HTERT RPE-1 (cell line): Measurements from ENCODE around the gene SPATA16.

Experiments
- in situ Hi-C: fragments of 300-500 bp; cut with MboI; formaldehyde crosslinking; loops from 4 replicates; pipeline ENCODE4 v1.14.3; 2020; ENCODE audit warnings: low sequenced_read_pairs

SPATA16 gene

DNA sequence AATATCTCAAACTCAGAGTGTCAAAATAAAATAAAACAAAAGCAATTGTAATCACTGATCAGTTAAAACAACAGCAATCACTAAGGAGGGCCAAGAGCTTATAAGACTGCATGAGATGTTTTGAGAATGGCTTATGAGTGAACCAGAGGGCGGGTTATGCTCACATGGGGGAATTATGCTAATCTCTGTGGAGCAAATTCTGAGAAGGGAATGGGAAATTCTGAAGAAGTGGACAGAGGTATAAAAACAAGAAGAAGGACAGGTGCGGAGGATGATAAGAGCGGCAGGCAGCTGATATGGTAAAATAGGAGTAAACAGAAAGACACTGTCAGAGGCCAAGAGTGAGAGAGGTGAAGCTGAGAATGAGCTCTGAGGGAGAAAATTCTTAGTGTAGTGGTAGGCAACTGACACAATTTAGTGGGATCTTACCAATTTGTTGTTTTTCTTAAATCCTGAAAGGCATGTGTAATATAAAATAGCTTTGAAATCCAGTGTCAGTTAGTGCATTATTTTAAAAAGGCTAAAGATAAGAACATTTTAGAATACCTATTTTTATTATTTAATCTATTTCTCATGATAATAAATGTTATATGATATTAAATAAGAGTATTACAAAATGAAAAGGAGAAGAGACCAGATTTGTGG is 133.8 kb downstream of the SPATA16 start:
- in situ Hi-C loops: no loop called here

DNA sequence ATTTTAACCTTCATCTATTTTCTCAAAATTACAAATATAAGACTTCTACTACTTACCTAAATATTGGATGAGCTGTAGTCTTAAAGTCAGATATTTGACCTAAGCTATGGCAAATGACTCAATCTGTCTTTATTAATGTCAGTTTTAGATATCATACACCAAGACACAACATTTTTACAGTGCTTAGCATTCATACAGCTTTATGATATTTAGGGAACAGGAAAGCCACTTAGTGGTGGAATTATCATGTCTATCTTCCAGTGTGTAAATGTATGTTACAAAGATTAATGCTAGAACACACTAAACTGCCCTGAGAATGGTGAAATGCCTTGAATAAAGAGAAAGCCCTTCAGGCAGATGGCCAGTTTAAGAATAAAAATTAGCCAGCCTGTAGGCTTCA is 135.0 kb downstream of the SPATA16 start:
- in situ Hi-C loops: no loop called here

DNA sequence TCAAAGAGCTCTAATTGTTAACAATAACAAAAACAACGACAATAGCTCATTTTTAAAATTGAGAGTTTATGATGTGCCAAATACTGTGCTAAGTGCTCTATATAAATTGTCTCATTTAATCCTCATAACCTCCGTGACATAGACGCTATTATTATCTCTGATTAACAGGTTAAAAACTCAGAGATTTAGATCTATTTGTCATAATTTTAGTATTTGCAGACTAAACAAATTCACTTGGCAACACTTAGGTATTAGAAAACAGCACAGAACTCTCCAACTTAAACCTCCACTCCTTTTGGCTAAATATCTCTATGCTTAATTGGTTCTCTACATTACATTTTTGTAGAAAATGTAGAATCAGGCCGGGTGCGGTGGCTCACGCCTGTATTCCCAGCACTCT is 136.4 kb downstream of the SPATA16 start:
- in situ Hi-C loops: no loop called here

DNA sequence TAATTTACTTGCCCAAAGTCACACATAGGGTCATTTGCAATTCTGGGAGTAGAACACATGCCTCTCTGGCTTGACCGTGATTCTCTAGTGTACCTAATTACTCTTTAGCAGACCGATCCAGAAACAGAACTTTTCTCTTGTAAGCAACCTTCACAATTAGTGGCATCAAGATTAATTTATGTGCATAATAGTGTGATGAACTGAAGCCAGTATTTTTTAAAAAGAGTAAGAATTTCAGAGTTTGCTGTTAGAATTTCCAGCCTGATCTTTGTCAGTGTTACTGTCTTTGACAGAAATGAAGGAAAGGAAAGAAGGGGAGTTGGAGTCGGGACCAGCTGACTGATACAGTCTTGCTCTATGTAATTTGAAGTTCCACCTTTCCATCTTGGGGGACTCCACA is 137.1 kb downstream of the SPATA16 start:
- in situ Hi-C loops: no loop called here

DNA sequence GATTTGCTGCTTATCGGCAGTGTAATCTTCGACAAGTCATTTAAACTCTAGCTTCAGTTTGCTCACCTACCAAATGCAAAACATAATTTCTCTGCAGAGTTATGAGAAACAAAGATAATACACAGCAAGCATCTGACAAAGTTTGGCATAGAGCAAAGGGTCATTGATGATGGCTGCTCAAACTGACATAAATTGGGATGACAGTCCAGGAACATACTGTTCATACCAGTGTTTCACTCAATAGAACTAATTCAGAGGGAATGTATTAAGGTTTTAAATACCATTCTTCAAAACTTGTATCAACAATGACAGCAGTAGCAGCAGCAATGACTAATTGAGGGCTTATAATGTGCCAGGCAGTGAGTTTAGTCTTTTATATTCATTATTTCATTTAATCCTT is 137.6 kb downstream of the SPATA16 start:
- in situ Hi-C loops: no loop called here

DNA sequence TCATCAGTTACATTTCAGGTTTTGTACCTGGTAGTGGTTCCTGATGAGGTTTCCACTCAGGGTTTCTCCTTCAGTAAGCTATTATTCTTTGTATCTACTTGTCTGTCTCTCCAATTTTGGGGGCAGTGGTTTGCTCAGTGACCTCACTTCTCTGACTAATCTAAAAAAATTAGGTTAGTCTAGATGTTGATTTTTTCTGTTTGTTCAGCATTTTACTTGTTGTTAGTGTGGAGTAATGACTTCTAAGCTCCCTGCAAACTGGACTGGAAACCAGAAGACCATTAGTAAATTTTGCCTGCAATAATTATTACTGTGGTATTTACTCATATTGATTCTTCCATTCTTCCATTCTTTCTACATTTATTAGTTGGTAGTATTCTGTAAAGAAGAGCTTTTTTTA is 139.4 kb downstream of the SPATA16 start:
- in situ Hi-C loops: no loop called here

DNA sequence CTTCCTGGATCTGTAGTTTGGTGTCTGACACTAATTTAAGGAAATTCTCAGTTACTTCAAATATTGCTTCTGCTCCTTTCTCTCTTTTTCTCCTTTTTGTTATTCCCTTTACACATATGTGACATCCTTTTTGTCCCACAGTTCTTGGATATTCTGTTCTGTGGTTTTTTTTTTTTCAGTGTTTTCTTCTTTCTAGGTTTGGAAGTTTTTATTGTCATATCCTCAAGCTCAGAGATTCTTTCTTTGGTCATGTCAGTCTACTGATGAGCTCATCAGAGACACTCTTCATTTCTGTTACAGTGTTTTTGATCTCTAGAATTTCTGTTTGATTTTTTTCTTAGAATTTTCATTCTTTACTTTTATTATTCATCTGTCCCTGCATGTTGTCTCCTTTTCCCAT is 140.5 kb downstream of the SPATA16 start:
- in situ Hi-C loops: no loop called here

DNA sequence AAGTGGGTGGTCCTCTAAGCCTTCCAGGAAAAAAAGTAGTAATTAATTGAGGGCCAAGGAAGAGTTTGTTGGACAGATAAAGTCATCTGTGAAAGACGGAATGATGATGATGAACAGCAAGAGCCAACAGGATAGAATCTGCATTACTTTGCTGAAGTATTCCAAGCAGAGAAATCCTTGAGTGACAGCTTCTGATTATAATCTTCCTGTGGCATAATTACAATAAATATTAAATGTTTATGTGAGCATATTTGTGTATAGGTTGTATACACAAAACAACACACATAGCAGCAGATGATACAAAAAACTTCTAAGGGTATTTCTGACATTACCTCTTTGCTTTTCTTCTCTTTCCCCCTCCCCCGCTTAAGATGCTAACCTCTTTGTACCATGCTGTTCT is 147.6 kb downstream of the SPATA16 start:
- in situ Hi-C loops: no loop called here

DNA sequence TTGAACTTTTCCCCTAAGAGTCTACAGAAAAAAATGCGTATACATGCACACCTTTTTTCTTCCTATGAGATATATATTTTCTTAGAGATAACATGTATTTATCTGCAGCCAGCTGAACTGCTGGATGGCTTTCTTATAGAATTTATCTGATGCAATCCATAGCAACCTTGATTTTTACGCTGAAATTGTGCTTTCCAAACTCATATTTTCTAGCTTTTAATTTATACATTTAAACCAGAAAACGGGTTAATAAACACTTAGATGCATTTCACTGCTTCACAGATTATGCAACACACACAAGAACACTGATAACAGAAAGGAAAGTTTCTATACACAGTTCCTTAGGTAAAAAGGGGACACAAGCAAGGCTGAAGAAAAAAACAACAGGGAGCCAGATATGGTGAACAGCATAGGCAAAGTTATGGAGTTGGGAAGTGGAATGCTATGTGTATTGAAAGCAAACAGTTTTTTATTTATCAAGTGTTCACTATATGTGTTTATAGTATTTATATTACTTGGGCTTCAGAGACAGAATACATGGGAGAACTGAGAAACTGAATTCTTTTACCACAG is 149.5 kb downstream of the SPATA16 start:
- in situ Hi-C loops: no loop called here

DNA sequence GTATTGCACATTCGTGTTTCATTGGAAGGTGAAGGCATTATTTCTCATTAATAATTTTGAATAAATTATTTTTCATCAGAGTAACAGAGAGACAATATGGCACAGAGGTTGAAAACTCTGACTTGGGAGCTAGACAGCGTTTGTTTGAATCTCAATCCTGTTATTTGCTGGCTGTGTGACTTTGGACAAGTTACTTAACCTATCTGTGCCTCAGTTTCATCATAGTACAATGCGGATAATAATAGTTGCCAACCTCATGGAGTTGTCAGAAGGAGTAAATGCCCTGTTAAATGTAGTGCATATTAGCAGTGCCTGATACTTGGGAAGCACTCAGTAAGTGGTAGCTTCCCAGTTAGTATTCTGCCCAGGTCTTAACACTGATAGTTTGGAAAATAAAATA is 151.7 kb downstream of the SPATA16 start:
- in situ Hi-C loops: no loop called here

DNA sequence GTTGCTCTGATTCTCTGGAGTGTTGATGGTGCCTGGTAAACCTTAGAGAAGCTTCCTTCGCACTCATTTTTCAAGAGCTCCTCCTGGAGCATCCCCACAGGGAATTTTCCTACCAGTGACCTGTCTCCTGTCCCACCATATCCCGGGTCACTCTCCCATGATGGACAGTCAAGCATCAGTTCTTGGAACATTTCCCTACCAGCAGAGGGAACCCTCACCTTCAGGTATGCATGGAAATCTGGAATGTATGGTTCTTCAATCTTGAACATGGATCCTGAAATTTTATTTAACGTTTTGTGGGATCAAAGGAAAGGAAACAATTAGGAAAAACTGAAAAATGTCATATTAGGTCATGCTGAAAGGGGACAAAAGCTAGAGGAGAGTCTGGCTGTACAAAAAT is 153.8 kb downstream of the SPATA16 start:
- in situ Hi-C loops: no loop called here

DNA sequence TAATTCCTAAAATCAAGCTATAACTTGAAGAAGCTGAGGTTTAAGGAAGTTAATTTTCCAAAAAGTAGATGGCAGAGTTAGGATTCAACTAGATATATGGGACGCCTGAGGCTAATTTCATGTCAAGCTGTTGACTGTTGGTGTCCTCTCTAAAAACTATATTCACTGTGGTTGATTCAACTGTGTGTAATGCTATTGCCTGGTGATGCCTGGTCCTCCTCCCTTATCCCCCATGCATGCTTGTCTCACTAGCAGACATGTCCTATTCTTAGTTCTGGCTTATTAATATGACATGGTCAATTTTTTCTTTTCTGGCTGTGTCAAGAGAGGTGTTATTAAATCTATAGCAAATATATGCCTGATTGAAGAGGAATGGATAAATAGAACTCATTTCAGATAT is 156.1 kb downstream of the SPATA16 start:
- in situ Hi-C loops: no loop called here

DNA sequence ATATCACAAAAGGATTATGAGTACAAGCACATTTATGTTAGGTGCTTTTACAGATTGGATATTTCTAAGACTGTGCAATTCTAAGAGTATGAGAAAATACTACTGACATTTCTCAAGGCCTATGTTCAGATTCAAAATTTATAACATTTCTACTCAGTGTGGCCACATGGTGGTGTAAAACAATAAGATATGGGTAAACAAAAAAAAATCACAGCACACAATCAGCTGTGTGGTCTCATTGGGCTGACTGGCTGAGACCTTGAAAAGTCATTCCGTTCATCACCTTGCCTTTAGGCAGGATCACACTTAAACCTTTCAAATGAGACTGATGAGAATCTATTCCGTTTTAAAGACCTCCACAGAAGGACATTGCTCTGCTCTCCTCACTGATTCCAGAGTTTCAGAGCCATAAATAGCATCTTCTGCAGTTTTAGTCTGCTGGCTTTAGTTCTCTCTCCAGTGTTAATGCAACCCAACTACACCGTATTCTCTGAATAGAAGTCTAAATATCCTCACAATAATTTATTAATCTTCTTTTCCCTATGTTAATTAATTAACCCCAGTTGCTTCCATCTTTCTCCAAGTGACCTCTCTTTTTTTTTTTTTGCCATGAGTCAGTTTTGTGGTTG is 158.2 kb downstream of the SPATA16 start:
- in situ Hi-C loops: no loop called here

DNA sequence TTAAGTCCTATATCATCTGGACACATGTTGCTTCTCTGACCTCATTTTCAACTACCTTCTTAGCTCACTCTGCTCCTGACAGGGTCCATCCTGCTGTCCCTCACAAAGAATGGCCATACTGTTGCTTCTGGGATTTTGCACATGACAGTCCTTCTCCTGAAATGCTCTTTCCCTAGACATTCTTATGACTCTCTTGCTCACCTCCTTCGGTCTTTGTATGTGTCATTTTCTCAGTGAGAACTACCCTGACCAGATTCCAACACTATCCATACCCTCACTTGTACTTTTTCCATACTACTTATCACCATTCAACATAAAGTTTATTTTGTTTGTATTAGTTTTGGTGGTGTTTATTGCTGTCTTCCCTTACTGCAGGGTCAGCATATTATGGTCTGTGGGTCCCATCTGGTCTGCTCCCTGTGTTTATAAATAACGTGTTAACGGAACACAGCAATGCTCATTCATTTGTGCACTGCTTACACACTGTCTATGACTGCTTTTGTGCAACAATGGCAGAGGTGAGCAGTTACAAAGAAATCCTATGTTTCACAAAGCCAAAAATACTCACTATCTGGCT is 159.5 kb downstream of the SPATA16 start:
- in situ Hi-C loops: no loop called here

DNA sequence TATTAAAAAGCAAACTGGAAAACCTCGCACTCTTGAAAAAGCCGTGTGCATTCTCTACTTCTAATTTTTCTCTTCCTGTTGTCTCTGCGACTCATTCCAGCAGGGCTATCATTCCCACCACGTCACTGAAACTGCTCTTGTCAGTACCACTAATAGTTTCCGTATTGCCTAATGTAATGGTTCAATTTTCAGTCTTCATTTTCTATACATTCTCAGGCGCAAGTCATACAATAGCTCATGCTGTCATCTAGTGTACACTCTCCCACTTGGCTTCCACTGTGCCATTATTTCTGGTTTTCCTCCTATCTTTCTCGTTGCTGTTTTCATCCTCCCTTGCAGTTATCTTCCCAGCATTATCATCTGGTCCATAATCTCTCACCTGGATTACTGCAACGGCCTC is 160.2 kb downstream of the SPATA16 start:
- in situ Hi-C loops: no loop called here

DNA sequence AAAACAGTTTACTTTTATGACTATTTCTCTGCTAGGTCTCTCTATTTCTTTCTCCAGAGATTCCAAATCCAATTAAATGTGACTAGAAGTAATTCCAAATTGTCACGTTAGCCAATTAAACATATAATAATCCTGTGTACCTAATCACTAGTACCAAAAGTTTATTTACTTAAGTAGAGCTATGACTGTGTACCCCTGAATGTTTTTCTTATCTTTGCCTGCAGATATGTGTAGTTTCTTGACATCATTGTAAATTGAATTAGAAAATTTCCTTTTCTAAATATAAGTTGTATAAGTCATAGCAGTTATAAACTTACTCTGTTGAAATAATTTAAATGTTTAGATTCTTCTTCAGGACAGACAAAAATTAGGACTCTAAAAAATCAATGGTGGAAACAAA is 163.3 kb downstream of the SPATA16 start:
- in situ Hi-C loops: no loop called here

DNA sequence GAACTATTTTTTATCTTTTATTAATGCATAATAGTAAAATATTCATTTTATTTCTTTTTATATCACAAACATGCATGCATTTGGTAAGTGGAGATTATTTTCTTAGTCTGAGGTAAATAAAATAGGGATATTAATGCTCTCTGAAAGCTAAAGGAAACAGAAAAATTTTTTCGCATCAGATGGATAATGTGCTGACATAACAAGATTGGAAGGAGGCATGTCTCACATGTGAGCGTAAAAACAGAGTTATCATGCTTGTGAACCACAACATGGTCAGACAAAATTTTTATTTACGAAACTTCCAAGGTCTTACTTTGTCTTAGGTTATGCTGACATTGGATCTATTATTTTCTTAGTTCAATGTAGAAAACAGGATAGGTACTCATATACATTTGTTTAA is 166.1 kb downstream of the SPATA16 start:
- in situ Hi-C loops: no loop called here

DNA sequence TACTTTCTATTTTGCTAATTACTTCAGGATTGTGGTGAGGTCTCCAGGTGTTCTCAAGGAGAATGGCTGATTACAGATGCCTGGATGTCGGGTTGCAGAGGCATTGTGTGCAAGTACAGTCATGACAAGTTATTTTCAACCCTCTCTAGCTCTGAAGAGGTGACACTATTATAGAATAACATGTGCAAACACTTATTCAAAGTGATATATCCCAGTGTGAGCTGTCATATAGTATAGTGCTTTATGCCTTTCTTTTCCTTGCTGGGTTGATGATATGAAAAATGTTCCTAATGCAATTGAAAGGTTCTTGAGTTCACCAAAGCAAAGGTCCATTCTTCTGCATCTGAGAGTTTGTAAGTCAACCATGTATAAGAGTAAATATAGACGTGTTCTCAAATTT is 167.2 kb downstream of the SPATA16 start:
- in situ Hi-C loops: no loop called here

DNA sequence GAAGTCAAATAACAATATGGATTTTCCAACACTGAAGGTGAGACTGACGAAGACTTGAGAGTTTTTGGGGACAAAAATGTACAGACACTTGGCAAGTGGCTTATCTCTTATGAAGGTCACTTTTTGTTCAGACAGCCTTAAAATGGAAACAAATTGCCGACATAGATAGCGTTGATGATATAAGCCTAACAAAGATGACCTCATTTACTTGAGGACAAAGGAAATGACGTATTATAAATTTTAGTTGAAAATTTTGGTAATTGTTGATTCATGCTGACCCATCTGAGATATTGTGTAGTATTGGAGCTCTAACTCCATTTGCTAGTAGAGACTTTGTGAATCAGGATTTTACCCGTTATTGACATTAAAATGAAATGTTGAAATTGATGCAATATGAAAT is 168.3 kb downstream of the SPATA16 start:
- in situ Hi-C loops: no loop called here

DNA sequence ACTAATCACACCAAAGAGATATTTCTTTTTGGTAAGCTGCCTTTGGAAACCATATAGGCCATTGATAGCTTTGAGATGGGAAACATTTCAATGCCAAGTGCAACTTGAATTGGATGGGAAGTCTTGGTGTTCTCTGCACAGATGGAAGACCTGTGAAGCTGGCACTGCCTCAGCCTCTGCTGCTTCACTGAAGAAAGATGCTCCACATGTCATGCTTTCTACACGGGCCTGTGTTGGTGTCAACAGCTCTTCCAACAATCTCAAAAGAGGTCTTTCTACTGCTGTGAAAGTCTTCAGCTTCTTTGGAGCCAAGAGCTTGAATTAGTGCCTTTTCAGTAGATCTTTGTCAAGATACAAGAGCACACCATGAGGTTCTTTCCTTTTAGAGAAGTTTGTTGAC is 169.0 kb downstream of the SPATA16 start:
- in situ Hi-C loops: no loop called here

DNA sequence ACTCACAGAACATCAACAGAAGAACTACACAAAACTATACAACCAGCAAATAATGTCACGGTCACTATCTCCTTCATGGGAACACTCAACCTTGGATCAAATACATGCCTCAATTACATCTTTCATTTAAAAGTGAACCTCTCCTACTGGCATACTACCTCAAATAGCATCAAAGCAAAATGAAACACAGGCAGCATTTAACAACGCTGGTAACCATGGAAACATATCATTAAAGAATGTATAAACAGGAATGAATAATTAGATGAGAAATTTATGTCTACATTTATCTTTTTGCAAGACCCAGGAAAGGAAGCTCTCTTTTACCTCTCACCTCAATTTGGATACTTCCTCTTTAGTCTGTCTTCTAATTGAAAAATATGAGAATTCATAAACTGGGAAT is 172.4 kb downstream of the SPATA16 start:
- in situ Hi-C loops: no loop called here

DNA sequence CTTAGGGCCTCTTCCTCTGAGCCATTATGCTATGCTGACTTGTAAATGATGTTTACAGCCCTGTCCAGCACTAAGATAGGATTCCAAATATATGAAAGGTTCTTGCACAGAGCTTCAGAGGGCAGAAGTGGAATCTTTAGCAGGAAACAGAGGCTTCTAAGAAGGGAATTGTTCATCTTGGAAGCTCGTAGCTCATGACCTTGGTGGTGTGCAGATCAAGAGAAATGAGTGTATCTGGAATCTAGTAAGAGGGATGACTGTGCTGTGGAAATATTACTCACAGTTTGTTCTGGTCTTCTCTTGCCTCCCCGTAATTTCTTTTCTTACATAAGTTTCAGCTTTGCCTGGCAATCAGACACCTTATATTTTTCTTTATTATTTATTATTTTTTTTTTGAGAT is 175.8 kb downstream of the SPATA16 start:
- in situ Hi-C loops: no loop called here
